SK-N-SH (cell line): ENCODE data around the gene MAP7D3.

Experiments used
- CTCF ChIP-seq: fragments of 200-600 bp; sonication (generic); IDR thresholded peaks from 2 replicates; pipeline ENCODE4 v1.6.1; 2017; ENCODE audit warnings: antibody characterized with exemption, mild to moderate bottlenecking, moderate library complexity
- EP300 ChIP-seq, 2 experiments: IDR thresholded peaks; 2 replicates each; pipeline versions ENCODE4 v1.4.0 to v1.6.1; 2012; ENCODE audit warnings: borderline replicate concordance in 1 of 2, low read depth in 1 of 2, low read length in 1 of 2
- FOXM1 ChIP-seq: IDR thresholded peaks from 2 replicates; pipeline ENCODE4 v1.4.0; 2012; ENCODE audit warnings: low read depth, mild to moderate bottlenecking
- MAX ChIP-seq: IDR thresholded peaks from 2 replicates; pipeline ENCODE4 v1.4.0; 2012; ENCODE audit warnings: low read depth
- MXI1 ChIP-seq: IDR thresholded peaks from 2 replicates; pipeline ENCODE4 v1.6.1; 2012; ENCODE audit warnings: mild to moderate bottlenecking, low read depth, low read length, improper control_type of control experiment
- NFIC ChIP-seq: IDR thresholded peaks from 2 replicates; pipeline ENCODE4 v1.4.0; 2012; ENCODE audit warnings: borderline replicate concordance
- POLR2AphosphoS5 ChIP-seq: IDR thresholded peaks from 2 replicates; pipeline ENCODE4 v1.6.1; 2012; ENCODE audit warnings: low read depth, low read length
- RCOR1 ChIP-seq: fragments of 150-350 bp; IDR thresholded peaks from 2 replicates; pipeline ENCODE4 v1.6.1; 2017; ENCODE audit warnings: antibody characterized with exemption, low read length
- REST ChIP-seq: IDR thresholded peaks from 2 replicates; pipeline ENCODE4 v1.6.1; 2012; ENCODE audit warnings: mild to moderate bottlenecking, low read depth, low read length, moderate library complexity
- RXRA ChIP-seq: IDR thresholded peaks from 2 replicates; pipeline ENCODE4 v1.4.0; 2012; ENCODE audit warnings: low read depth, mild to moderate bottlenecking, borderline replicate concordance
- SIN3A ChIP-seq: IDR thresholded peaks from 2 replicates; pipeline ENCODE4 v1.6.1; 2012; ENCODE audit warnings: low read depth, mild to moderate bottlenecking, low read length, moderate library complexity, borderline replicate concordance
- TCF12 ChIP-seq: IDR thresholded peaks from 2 replicates; pipeline ENCODE4 v1.4.0; 2012
- USF1 ChIP-seq: IDR thresholded peaks from 2 replicates; pipeline ENCODE4 v1.4.0; 2012; ENCODE audit warnings: low read depth, borderline replicate concordance

GRCh38 chrX:136170139-136170800 is 80.9 kb downstream of the MAP7D3 start:
- peak; percentile 16; the same call in 1 of the 2 replicates for TF ChIP-seq CTCF
- TF ChIP-seq USF1: no peak
- no peak for TF ChIP-seq MAX
- TF ChIP-seq TCF12: no peak
- no peak for TF ChIP-seq SIN3A
- no peak for TF ChIP-seq NFIC
- TF ChIP-seq REST: no peak
- TF ChIP-seq FOXM1: no peak
- TF ChIP-seq POLR2AphosphoS5: no peak
- TF ChIP-seq RCOR1: no peak
- no peak for TF ChIP-seq MXI1
- TF ChIP-seq RXRA: no peak
- no peak for TF ChIP-seq EP300 (IDR thresholded peaks at IDR 0.05; ENCODE audit: borderline replicate concordance in 1 of 2, low read depth in 1 of 2, low read length in 1 of 2)
